Endothelial cell of umbilical vein (primary cell): ENCODE measurements around the gene TRIM24. TPM values are rescaled to one million over a fixed set of nuclear protein-coding genes. Genes with fewer than 3 reads are reported as not detected.

ENCODE experiments used
- BruUV-seq: library from RNA; stranded (reverse); fragments of 400-500 nt; replicated peaks from 2 replicates; lab custom pipeline; 2021; lab: Mats Ljungman, UMichigan
- CTCF ChIA-PET: fragments of 300-600, 350-600 bp; sonication (Branson Sonifier 250); formaldehyde crosslinking; loops from one replicate; lab custom pipeline; 2021; ENCODE audit warnings: antibody characterized with exemption, inconsistent platforms; lab: Charles Lee
- POLR2A ChIA-PET: fragments of 300-600, 350-600 bp; sonication (Branson Sonifier 250); formaldehyde crosslinking; loops from one replicate; lab custom pipeline; 2021; ENCODE audit warnings: antibody characterized with exemption, inconsistent platforms; lab: Charles Lee
- DNase-seq: peaks from one replicate; pipeline ENCODE4 v3.0.0-alpha.2; 2011; ENCODE audit warnings: low read depth, low spot score
- FAIRE-seq: peaks from 2 replicates; lab custom pipeline; 2011; peaks lifted over from hg19 to GRCh38; lab: Jason Lieb, UNC
- H2AFZ ChIP-seq: 2 replicates; pipeline ENCODE4 v1.6.0; 2012; ENCODE audit warnings: low read depth, low read length, control low read depth, inconsistent platforms
- H3K27ac ChIP-seq: 2 replicates; pipeline ENCODE4 v1.5.1; 2011; ENCODE audit warnings: low read depth, mild to moderate bottlenecking, control low read depth, low read length, moderate library complexity; ENCODE audit not compliant: insufficient read depth
- H3K27me3 ChIP-seq, 2 experiments: 2 replicates each; pipeline versions ENCODE4 v1.6.0 to v1.6.1; 2011; ENCODE audit warnings: low read length in 2 of 2, mixed read lengths in 1 of 2; ENCODE audit not compliant: control insufficient read depth in 2 of 2, insufficient read depth in 2 of 2
- H3K36me3 ChIP-seq, 2 experiments: 2 replicates in 1 of 2; 3 replicates in 1 of 2; pipeline ENCODE4 v1.5.1; 2011; ENCODE audit warnings: low read length in 2 of 2, mild to moderate bottlenecking in 1 of 2, moderate library complexity in 1 of 2; ENCODE audit not compliant: control insufficient read depth in 2 of 2, insufficient read depth in 2 of 2; ENCODE audit errors: extremely low read depth in 1 of 2
- H3K4me1 ChIP-seq: 3 replicates; pipeline ENCODE4 v1.5.1; 2011; ENCODE audit warnings: mild to moderate bottlenecking, low read length; ENCODE audit not compliant: control insufficient read depth, insufficient read depth; ENCODE audit errors: extremely low read depth
- H3K4me2 ChIP-seq: 2 replicates; pipeline ENCODE4 v1.6.1; 2011; ENCODE audit warnings: low read length, control low read depth, mixed read lengths; ENCODE audit not compliant: insufficient read depth
- H3K4me3 ChIP-seq, 3 experiments: fragments of 200-600 bp in 1 of 3; sonication (generic), shearing (Covaris generic) in 1 of 3; replicated peaks in 1 of 3; 2 replicates each; pipeline ENCODE4 v1.5.1; 2011 to 2016; ENCODE audit warnings: control low read depth in 3 of 3, low read length in 3 of 3, mild to moderate bottlenecking in 2 of 3, inconsistent platforms in 1 of 3, low read depth in 1 of 3, moderate library complexity in 1 of 3; ENCODE audit not compliant: insufficient read depth in 1 of 3
- H3K79me2 ChIP-seq: 2 replicates; pipeline ENCODE4 v1.6.0; 2012; ENCODE audit warnings: low read length, inconsistent platforms; ENCODE audit not compliant: control insufficient read depth, insufficient read depth
- H3K9ac ChIP-seq: replicated peaks from 2 replicates; pipeline ENCODE3; 2011; ENCODE audit warnings: low read length, control low read depth; ENCODE audit not compliant: insufficient read depth; ENCODE audit errors: extremely low read depth
- H3K9me1 ChIP-seq: replicated peaks from 3 replicates; pipeline ENCODE4 v1.6.0; 2011; ENCODE audit warnings: mild to moderate bottlenecking, low read length; ENCODE audit not compliant: control insufficient read depth, insufficient read depth; ENCODE audit errors: extremely low read depth
- H3K9me3 ChIP-seq: replicated peaks from 2 replicates; pipeline ENCODE4 v1.5.1; 2012; ENCODE audit warnings: low read length, inconsistent platforms; ENCODE audit not compliant: control insufficient read depth, insufficient read depth
- H4K20me1 ChIP-seq: replicated peaks from 2 replicates; pipeline ENCODE3; 2011; ENCODE audit warnings: mild to moderate bottlenecking, low read length; ENCODE audit not compliant: control insufficient read depth, insufficient read depth; ENCODE audit errors: extremely low read depth
- CTCF ChIP-seq, 2 donors: IDR thresholded peaks; 1 replicate in 1 of 2; 2 replicates in 1 of 2; pipeline ENCODE4 v1.5.1; 2011; ENCODE audit warnings: low read length in 2 of 2, mild to moderate bottlenecking in 2 of 2, moderate library complexity in 2 of 2, control low read depth in 1 of 2, inconsistent platforms in 1 of 2, low read depth in 1 of 2; ENCODE audit not compliant: insufficient read depth in 1 of 2; ENCODE audit errors: extremely low read depth in 1 of 2
- GATA2 ChIP-seq: IDR thresholded peaks from 2 replicates; pipeline ENCODE4 v1.7.0; 2011; ENCODE audit warnings: low read depth, mild to moderate bottlenecking, moderate library complexity, mixed read lengths, low read length; ENCODE audit not compliant: insufficient read length, insufficient read depth
- JUN ChIP-seq: IDR thresholded peaks from 2 replicates; pipeline ENCODE4 v1.6.1; 2011; ENCODE audit warnings: borderline replicate concordance, low read depth; ENCODE audit not compliant: insufficient read length, insufficient read depth
- MYC ChIP-seq: IDR thresholded peaks from one replicate; pipeline ENCODE4 v1.6.1; 2011; ENCODE audit warnings: mild to moderate bottlenecking, low read depth, low read length
- POLR2A ChIP-seq: IDR thresholded peaks from 2 replicates; pipeline ENCODE4 v1.6.1; 2012; ENCODE audit warnings: low read depth, mild to moderate bottlenecking, control low read depth, low read length
- POLR2AphosphoS5 ChIP-seq: IDR thresholded peaks from 2 replicates; pipeline ENCODE4 v1.6.1; 2012; ENCODE audit warnings: low read depth, mild to moderate bottlenecking, control low read depth, low read length, moderate library complexity; ENCODE audit not compliant: insufficient read depth
- dilution Hi-C: fragments of 300-500 bp; cut with MboI; formaldehyde crosslinking; loops from one replicate; pipeline ENCODE4 v1.15.0; 2019; ENCODE audit warnings: low sequenced_read_pairs; ENCODE audit not compliant: extremely low pct_ligation_motif_present
- intact Hi-C: fragments of 100-400 bp; cut with micrococcal nuclease; formaldehyde crosslinking; loops from one replicate; pipeline ENCODE4 v1.10.0; 2022
- polyA plus RNA-seq, 4 experiments: library from polyadenylated mRNA; depleted of rRNA in 3 of 4; stranded (reverse) in 3 of 4; unstranded in 1 of 4; fragments of >200 nt; gene quantifications; 2 replicates each; pipeline versions ENCODE4 v1.2.1 to v1.2.3, GENCODE V29; 2011 to 2012; ENCODE audit warnings: missing spikeins in 1 of 4
- total RNA-seq: library from RNA; stranded (reverse); gene quantifications from 2 replicates; pipeline ENCODE4 v1.2.3, GENCODE V29; 2021

The TRIM24 gene
- total and polyA plus RNA-seq, 2 donors (not counting 3 experiments of a cell fraction or from before 2014, with no cell fraction given) = 9.1 to 26.1 TPM

- Histone ChIP-seq H3K27me3 (no peaks in the 10 kb centered on the region), H3K27ac (no peak overlapping the region), H3K36me3 (no peaks in the 10 kb centered on the region), H3K4me2 (no peak overlapping the region), H4K20me1 (no peaks in the 10 kb centered on the region), H3K9ac (no peak overlapping the region), H3K79me2 (no peaks in the 10 kb centered on the region), H3K4me1 (peaks cover 19% of the 10 kb centered on the region), H3K9me3 (no peaks in the 10 kb centered on the region), H3K9me1 (no peaks in the 10 kb centered on the region), H3K4me3 (no peak overlapping the region), H2AFZ (no peak overlapping the region)
- DNase-seq = no peak
- TF ChIP-seq JUN = no peak
- no peak for TF ChIP-seq POLR2AphosphoS5
- TF ChIP-seq MYC = no peak
- no peak for TF ChIP-seq CTCF (IDR thresholded peaks at IDR 0.05; ENCODE audit: extremely low read depth in 1 of 2, insufficient read depth in 1 of 2, low read depth in 1 of 2, low read length in 2 of 2)
- no peak for TF ChIP-seq POLR2A
- dilution Hi-C loops = no loop called here
- intact Hi-C loops = loop anchor here (10.0 kb wide), 1 partner anchor 379 kb away; no protein-coding TSS in a partner anchor
- CTCF ChIA-PET = no interaction called here
- POLR2A ChIA-PET = no interaction called here
- no TSS peak for BruUV-seq
- no peak for FAIRE-seq
These were observed 83.7 kb downstream of the TRIM24 start for GRCh38 chr7:138543739-138544138.

GRCh38 chr7:138545123-138545522, 85.1 kb downstream of the TRIM24 start:
- no peaks in the 10 kb centered on the region for H3K79me2 ChIP-seq
- ChIA-PET CTCF (no interaction called here), POLR2A (no interaction called here)
- DNase-seq = no peak
- no peak for FAIRE-seq
- H3K27me3 ChIP-seq = no peaks in the 10 kb centered on the region
- dilution Hi-C loops (no loop called here), intact Hi-C loops (loop anchor here (10.0 kb wide), 1 partner anchor 380 kb away; no protein-coding TSS in a partner anchor)
- H3K9me1 ChIP-seq = no peaks in the 10 kb centered on the region
- peak overlapping the region; percentile 84 for H3K27ac ChIP-seq
- BruUV-seq = no TSS peak
- H3K36me3 ChIP-seq = no peaks in the 10 kb centered on the region
- no peak overlapping the region for H3K9ac ChIP-seq
- no peaks in the 10 kb centered on the region for H3K9me3 ChIP-seq
- H3K4me3 ChIP-seq = no peak overlapping the region
- H4K20me1 ChIP-seq = no peaks in the 10 kb centered on the region
- no peak overlapping the region for H2AFZ ChIP-seq
- H3K4me2 ChIP-seq = peak overlapping the region; percentile 66
- peaks cover 21% of the 10 kb centered on the region for H3K4me1 ChIP-seq
- TF ChIP-seq GATA2 = no peak
- TF ChIP-seq MYC = no peak
- TF ChIP-seq JUN = no peak
- TF ChIP-seq POLR2A = no peak
